HG03039 (cell line): ENCODE measurements around the gene SLIT1.

Experiments
- ATAC-seq: cut with Tn5 transposase; IDR thresholded peaks from one replicate; pipeline ENCODE4 v1.9.1; 2021; ENCODE audit warnings: mild to moderate bottlenecking, moderate library complexity; ENCODE audit not compliant: unreplicated experiment

SLIT1 gene

DNA sequence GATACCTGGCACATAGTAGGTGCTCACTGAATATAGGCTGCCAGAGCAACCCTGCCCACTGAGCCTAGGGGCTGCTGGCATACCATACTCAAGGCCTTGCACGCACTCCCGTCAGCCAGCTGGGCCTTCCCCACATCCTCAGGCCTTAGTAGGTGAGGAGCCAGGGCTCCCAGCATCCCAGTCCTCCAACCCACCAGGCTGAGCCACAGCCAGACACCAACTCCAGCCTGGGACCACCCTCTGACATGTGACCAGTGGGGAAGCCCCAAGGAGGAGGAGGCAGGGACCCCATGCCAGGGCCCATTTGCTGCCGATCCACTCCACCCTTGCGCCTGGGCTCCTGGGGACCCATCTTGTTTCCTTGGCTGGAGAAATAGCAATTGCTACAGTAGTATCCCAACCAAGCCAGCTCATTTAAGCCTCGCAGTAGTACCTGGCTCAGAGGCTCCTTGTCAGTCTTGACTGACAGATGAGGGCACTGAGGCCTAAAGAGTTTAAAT lies 11.4 kb downstream of the SLIT1 start:
- no peak for ATAC-seq

DNA sequence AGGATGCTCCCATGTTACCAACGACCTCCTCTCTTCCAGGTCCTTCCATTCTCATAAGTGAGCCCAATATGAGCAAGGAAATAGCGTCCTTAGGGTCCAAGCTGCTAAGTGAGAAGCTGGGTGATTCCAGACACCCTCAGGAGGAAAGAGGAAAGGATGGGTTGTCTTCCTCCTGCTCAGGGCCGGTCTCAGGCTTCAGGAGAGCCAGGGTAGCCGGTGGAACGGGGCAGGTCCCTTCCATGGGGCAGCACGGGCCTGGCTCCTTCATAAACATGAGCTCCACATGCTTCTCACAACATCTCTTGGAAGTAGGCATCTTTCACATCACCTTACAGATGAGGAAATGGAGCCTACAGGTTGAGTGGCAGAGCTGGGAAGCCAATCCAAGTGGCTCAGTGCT lies 12.7 kb downstream of the SLIT1 start:
- ATAC-seq, result no peak

DNA sequence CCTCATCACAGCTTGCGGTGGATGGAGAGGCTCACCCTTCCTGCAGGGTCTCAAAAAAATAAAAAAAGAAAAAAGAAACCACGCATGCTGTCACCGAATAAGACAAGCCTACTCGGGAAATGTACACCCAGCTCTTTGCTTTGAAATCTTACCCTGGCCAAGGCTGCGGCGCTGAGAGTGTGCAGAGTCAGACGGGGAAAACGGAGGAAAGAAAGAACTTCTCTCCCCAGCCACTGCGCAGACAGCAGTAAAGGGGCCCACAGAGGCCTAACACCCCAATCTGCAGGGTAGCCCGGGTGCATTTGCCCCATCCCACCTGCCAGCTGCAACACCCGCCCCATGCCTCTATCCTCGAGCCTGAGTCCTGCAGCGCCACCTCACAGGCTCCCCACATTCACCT lies 14.8 kb downstream of the SLIT1 start:
- no peak for ATAC-seq

DNA sequence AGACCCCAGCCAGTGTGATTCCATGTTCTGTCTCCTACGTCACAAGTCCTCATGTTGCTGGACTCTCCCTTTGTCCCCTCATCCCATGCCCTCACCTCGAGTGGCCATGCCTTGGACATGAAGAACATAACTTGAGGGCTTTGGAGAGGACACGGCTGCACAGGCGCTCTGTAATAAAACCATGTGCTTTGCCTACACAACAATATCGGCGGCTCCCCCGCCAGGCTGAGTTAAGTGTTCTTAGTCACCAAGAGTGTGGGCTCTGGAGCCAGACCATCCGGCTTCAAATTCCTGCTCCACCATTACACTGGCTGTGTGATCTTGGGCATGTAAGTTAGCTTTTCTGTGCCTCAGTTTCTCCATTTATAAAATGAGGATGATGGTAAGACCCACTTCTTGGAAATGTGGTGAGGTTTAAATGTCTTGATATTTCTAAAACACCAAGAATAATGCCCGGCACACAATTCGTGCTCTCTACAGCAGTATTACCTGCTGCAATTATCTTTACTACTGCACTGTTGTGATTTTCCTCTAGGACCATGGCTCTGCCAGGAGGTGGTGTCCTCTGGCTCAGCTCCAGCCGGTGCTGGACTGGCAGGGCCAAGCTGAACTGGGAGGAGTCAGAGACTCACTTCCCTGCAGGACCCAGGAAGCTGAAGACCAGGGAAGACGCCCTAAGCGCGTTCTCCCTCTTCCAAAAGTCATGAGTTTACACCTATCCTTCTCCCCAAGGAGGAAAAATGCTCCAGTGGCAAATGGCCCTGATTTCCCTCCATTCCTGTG lies 15.7 kb downstream of the SLIT1 start:
- ATAC-seq, result no peak

DNA sequence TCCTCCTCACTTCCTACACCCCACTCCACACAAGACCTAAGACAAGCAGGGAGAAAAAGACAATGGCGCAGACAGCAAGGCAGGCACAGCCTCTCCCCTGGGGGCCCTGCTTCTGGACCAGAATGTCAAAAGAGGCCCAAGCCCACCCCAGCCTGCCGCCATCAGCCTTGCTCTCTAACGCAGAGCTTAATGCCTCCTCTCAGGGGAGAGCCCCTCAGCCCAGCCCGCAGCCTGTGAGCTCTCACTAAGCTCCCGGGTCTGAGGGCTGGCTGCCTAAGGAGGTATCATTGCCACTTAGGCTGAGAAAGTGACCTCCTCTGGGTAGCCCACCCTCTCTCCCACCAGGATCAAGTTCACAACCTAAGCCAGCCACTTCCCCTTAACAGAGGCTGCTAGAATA lies 16.7 kb downstream of the SLIT1 start:
- ATAC-seq, result no peak

DNA sequence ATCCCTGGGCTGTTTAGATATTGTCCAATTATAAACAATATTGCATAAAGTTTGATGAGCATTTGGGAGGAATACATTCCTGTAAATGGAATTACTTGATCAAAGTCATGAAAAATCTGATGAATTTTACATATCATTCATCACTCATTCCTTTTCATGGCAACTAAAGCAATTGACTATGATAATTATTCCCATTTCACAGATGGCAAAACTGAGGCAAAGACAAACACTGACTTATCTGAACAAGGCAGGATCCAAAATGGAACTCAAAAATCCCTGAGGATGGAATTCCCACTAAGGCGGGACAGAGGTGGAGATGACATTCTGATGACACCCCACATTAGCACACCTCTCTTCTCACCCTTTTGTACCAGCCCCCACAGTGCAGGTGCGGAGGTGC lies 17.1 kb downstream of the SLIT1 start:
- ATAC-seq, result no peak

DNA sequence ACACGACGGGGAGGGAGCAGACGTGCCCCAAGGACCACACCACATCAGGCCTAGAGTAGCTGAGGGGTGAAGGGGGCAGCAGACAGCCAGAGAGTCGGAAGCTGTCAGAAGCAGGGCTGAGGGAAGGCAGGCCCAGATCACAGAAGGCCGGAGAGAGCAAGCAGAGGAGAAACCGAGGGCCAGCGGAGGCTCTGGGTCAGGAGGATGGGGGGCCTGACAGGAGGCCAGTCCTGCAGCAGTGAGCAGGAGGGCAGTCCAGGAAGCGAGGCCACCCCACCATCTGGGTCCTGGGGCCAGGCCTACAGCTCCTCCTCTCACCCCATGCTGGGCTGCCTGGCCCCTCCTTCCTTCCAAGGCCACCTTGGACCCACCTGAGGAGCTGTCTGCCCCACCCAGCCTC lies 20.3 kb downstream of the SLIT1 start:
- ATAC-seq, result no peak

- ATAC-seq, result no peak
These were observed 21.8 kb downstream of the SLIT1 start for GRCh38 chr10:97163781-97164501.

- no peak for ATAC-seq
These were observed 22.6 kb downstream of the SLIT1 start for GRCh38 chr10:97163181-97163580.

GRCh38 chr10:97159646-97160305 lies 26.0 kb downstream of the SLIT1 start:
- no peak for ATAC-seq

- no peak for ATAC-seq
These were observed 28.1 kb downstream of the SLIT1 start for GRCh38 chr10:97157578-97158095.

- ATAC-seq, result no peak
These were observed 31.0 kb downstream of the SLIT1 start for GRCh38 chr10:97154781-97155180.

DNA sequence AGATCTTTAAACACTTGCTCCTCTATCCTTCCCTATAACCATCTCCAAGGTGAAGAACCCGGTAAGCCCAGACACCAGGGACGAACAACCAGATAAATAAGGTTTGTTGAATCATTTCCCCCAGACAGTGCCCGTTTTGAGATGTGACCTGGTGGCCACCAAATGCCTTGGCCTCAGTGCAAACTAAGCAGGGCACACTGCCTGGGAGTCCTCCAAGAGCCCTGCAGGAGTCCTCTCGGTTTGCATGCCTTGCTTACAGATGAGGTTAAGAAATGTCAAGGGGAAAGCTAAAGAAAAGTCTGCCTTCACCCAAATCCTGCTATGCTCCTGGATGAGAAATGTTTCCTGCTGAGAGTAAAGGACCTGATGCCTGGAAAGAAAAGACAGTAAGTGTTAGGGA lies 31.6 kb downstream of the SLIT1 start:
- ATAC-seq, result no peak

DNA sequence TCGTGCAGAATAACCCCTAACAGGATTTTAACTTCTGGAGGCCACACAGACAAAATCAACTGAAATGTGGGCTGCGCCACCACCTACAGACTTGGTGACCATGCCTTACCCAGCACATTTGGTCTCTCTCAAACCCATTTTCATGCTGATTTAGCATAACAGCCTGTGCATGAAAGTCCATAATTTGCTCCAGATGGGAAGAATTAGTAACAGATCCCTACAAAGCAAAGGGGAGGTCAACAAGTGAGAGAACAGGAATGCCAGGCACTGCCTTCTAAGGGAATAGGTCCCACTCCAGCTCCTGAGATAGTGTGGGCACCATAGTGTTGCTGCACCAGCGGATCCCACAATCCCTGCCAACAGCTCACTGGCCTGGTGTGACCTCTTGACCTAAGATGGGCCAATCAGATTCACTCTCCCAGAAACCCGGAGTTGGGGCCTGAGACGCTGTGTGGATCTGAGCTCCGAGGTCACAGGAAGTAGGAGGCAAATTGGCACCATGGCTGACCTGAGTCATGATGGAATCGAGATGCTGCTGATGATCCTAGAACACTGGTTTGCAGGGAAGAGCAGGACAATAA lies 32.4 kb downstream of the SLIT1 start:
- no peak for ATAC-seq

DNA sequence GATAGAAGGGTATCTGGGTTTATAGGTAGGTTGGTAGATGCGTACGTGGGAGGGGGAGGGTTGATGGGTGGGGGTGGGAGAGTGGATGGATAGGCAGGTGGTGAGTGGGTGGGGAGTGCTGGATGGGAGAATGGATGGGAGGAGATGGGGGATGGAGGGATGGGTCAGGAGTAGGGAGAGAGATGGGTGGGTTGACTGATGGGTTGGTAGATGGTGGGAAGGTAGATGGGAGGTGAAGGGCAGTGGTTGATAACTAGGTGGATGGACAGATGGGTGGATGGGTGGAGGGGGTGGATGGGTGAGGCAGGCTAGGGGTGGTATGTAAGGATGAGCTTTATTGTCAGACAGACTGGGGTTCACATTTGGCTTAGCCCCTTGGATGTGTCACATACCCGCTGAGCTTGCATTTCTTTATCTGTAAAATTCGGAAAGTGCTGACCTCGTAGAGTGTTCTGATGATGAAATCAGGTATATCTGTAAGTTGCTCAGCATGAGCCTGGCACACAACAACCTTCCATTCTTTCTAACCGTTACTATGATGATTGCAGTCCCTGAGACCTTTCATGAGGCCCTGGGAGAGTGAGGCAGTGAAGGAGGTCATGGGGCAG lies 34.3 kb downstream of the SLIT1 start:
- no peak for ATAC-seq

DNA sequence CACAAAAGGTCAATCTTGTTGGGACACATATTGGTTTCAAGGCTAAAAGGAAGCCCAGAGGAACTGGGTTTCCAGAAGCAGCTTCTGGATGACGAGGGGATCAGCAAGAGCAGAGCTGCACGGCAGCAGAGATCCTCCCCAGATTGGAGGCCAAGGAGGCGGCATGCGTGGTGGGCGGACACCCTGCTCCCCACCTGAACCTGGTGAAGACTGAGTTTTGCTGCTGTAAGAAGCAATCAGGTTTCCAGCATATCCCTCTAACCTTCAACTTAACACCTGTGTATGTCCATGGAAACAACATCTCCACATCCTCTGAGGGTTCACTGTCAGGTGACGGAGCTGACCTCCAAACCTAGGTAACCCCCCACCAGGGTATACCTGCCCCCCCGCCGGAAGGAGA lies 35.1 kb downstream of the SLIT1 start:
- no peak for ATAC-seq

GRCh38 chr10:97150013-97150595 lies 35.7 kb downstream of the SLIT1 start:
- ATAC-seq, result no peak

DNA sequence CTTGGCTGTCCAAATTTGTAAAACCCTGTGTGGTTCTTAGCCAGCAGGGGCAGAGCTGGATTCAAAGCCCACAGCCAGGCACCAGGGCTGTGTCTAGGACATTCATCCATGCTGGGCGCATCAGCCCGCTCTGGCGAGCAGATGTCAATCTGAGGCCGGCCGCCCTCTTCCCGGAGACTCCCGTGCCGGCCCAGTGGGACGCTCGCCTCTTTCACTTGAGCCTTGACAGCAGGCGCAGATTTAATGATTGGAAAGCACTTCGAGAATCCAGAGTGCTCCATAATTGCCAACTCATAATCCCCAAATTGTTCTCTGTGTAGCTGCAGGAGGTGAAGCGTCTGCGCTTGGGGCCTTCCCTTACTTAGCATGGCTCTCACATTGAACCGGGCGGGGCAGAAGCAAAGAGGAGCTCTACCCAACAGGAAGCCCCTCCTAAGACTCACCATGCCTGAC lies 36.7 kb downstream of the SLIT1 start:
- no peak for ATAC-seq

- ATAC-seq, result no peak
These were observed 41.5 kb downstream of the SLIT1 start for GRCh38 chr10:97144297-97144696.

DNA sequence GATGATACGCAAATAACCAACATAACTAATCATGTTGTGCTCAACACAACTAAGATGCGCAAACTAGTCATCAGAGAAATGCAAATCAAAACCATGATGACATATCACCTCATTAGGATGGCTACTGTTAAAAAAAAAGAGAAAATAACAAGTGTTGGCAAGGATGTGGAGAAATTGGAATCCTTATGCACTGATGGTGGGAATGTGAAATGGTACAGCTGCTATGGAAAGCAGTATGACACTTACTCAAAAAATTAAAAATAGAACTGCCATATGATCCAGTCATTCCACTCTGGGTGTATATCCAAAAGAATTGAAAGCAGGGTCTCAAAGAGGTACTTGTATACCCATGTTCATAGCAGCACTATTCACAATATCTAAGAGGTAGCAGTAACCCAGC lies 42.9 kb downstream of the SLIT1 start:
- ATAC-seq, result no peak
